WI38 (cell line): ENCODE results near the gene ZNF574.

Experiments
- H3K4me3 ChIP-seq: 2 replicates; pipeline ENCODE4 v1.5.1; 2011; ENCODE audit warnings: low read depth, mild to moderate bottlenecking, control low read depth, low read length
- CTCF ChIP-seq: IDR thresholded peaks from 2 replicates; pipeline ENCODE4 v1.5.1; 2012; ENCODE audit warnings: low read depth, mild to moderate bottlenecking, control low read depth, low read length

Gene ZNF574

GRCh38 chr19:42129399-42130253 is 53.7 kb downstream of the ZNF574 start:
- H3K4me3 ChIP-seq: no peak overlapping the region
- TF ChIP-seq CTCF: no peak

GRCh38 chr19:42130254-42130573 is 54.2 kb downstream of the ZNF574 start:
- TF ChIP-seq CTCF: no peak
- no peak overlapping the region for H3K4me3 ChIP-seq
